Measurements from ENCODE around the gene MYO10. TPM values are rescaled to one million over a fixed set of nuclear protein-coding genes. Genes with fewer than 3 reads are reported as not detected.

Gene MYO10
- total and polyA plus RNA-seq, 2 of the 8 experiments (the other 6 are each of a cell fraction or from before 2014, with no cell fraction given): 21.5 to 107 TPM

DNA sequence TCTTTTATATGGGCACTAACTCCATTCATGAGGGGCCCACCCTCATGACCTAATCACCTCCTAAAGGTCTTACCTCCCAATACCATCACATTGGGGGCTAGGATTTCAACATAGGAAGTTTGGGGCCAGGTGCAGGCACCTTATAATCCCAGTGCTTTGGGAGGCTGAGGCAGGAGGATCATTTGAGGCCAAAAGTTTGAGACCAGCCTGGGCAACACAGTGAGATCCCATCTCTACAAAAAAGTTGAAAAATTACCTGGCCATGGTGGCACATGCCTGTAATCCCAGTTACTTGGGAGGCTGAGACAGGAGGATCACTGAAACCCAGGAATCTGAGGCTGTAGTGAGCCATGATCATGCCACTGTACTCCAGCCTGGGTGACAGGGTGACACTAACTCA is 76.7 kb downstream of the MYO10 start:
- H3K27me3 ChIP-seq (replicated peaks in 1 of 4; ENCODE audit: control insufficient read depth in 3 of 4, extremely low read depth in 1 of 4, insufficient read depth in 3 of 4, low read length in 3 of 4): no peaks in the 10 kb centered on the region
- H4K91ac ChIP-seq (replicated peaks; ENCODE audit: insufficient read length, low read length): no peak overlapping the region
- H3K4me1 ChIP-seq (replicated peaks in 1 of 4; ENCODE audit: control insufficient read depth in 3 of 4, insufficient read depth in 4 of 4, low read length in 3 of 4): peaks cover 0 to 15% (median 9%) of the 10 kb centered on the region in 4 experiments; a peak in 4 of 7 replicates
- H3K27ac ChIP-seq (ENCODE audit: low read depth, low read length): no peak overlapping the region
- H2AFZ ChIP-seq (ENCODE audit: low read length): no peak overlapping the region
- H2BK15ac ChIP-seq (ENCODE audit: low read length): no peak overlapping the region
- H2BK120ac ChIP-seq (replicated peaks; ENCODE audit: low read depth, low read length): no peak overlapping the region
- H3K9ac ChIP-seq (replicated peaks in 1 of 4; ENCODE audit: extremely low read depth in 1 of 4, low read depth in 3 of 4, low read length in 3 of 4): no peak overlapping the region
- H3K79me2 ChIP-seq (ENCODE audit: control insufficient read depth in 1 of 2, insufficient read depth in 2 of 2, low read length in 2 of 2): peaks cover 0 to 34% of the 10 kb centered on the region in 2 experiments; a peak in 2 of 4 replicates
- H3K4me2 ChIP-seq (ENCODE audit: insufficient read depth in 1 of 2, low read depth in 2 of 2, low read length in 2 of 2): no peak overlapping the region
- H3K14ac ChIP-seq (ENCODE audit: insufficient read length): no peak overlapping the region
- CTCF ChIA-PET (ENCODE audit: partially characterized antibody): interaction anchor here (0.6 to 1.6 kb wide), 6 partner anchors 30 to 1496 kb away, joined by 3 to 4 read pairs (median 3); no protein-coding TSS in a partner anchor
- no peak overlapping the region for H3K56ac ChIP-seq (replicated peaks; ENCODE audit: insufficient read length, low read depth, low read length)
- H3K23me2 ChIP-seq (ENCODE audit: low read depth, low read length): no peaks in the 10 kb centered on the region
- H2BK12ac ChIP-seq (ENCODE audit: low read depth, low read length): no peak overlapping the region
- no peak overlapping the region for H2BK5ac ChIP-seq (ENCODE audit: low read depth, low read length)
- no peak overlapping the region for H3K4me3 ChIP-seq (ENCODE audit: extremely low read depth in 1 of 4, insufficient read depth in 2 of 4, low read depth in 3 of 4, low read length in 4 of 4)
- no peak overlapping the region for H3K4ac ChIP-seq (replicated peaks; ENCODE audit: insufficient read length, low read depth, low read length)
- no peak overlapping the region for H4K8ac ChIP-seq (ENCODE audit: extremely low read depth, insufficient read depth, low read length)
- no peak for FAIRE-seq
- H2AK5ac ChIP-seq (ENCODE audit: low read depth, low read length): no peak overlapping the region
- H4K20me1 ChIP-seq (replicated peaks in 1 of 2; ENCODE audit: control insufficient read depth in 1 of 2, insufficient read depth in 2 of 2, low read length in 2 of 2): no peaks in the 10 kb centered on the region
- no peak for DNase-seq (ENCODE audit: low read depth in 1 of 2, low spot score in 2 of 2)
- no peak overlapping the region for H3K23ac ChIP-seq (ENCODE audit: insufficient read length)
- peaks cover 13% of the 10 kb centered on the region for H3K79me1 ChIP-seq (ENCODE audit: low read depth, low read length)
- POLR2A ChIA-PET (ENCODE audit: partially characterized antibody): no interaction called here
- no peak overlapping the region for H4K5ac ChIP-seq (ENCODE audit: insufficient read length, low read depth, low read length)
- no peak overlapping the region for H3K18ac ChIP-seq (ENCODE audit: extremely low read depth, low read length)
- TF ChIP-seq RAD21 (IDR thresholded peaks at IDR 0.05 in 1 of 2, conservative IDR thresholded peaks at IDR 0.05 in 1 of 2; ENCODE audit: low read depth in 2 of 2, low read length in 2 of 2): no peak
- TF ChIP-seq RNF2 (IDR thresholded peaks at IDR 0.05; ENCODE audit: borderline replicate concordance, low read depth, low read length, missing control alignments, poor library complexity, severe bottlenecking): no peak
- peak; percentile 49; the same call in 1 of the 2 replicates for TF ChIP-seq KDM1A (IDR thresholded peaks at IDR 0.05; ENCODE audit: borderline replicate concordance, low read length)
- no peak for TF ChIP-seq POLR2AphosphoS5 (IDR thresholded peaks at IDR 0.05; ENCODE audit: low read depth, low read length)
- TF ChIP-seq SAP30 (IDR thresholded peaks at IDR 0.05; ENCODE audit: insufficient read depth, insufficient replicate concordance, low read length): no peak
- H3K36me3 ChIP-seq (ENCODE audit: control insufficient read depth in 2 of 4, insufficient read depth in 4 of 4, low read length in 3 of 4): no peaks in the 10 kb centered on the region
- no peaks in the 10 kb centered on the region for H3K9me3 ChIP-seq (ENCODE audit: insufficient read depth in 2 of 2, low read depth in 1 of 2, low read length in 1 of 2)
- H2BK20ac ChIP-seq (ENCODE audit: low read length): no peak overlapping the region
